Rectal smooth muscle tissue (tissue), 1 donor: ENCODE results near the gene GSN.

Experiments used
- H3K27ac ChIP-seq: one replicate; pipeline ENCODE4 v1.7.0; 2013; ENCODE audit warnings: low read depth, low read length, inconsistent platforms
- H3K27me3 ChIP-seq: one replicate; pipeline ENCODE4 v1.7.0; 2013; ENCODE audit warnings: low read length; ENCODE audit not compliant: control insufficient read depth, insufficient read depth
- H3K36me3 ChIP-seq: one replicate; pipeline ENCODE4 v1.7.0; 2013; ENCODE audit warnings: low read length; ENCODE audit not compliant: control insufficient read depth, insufficient read depth
- H3K4me1 ChIP-seq: one replicate; pipeline ENCODE4 v1.7.0; 2013; ENCODE audit warnings: low read length; ENCODE audit not compliant: control insufficient read depth, insufficient read depth
- H3K4me3 ChIP-seq: one replicate; pipeline ENCODE4 v1.7.0; 2013; ENCODE audit warnings: low read length
- H3K9ac ChIP-seq: one replicate; pipeline ENCODE4 v1.7.0; 2013; ENCODE audit warnings: low read length

GSN gene

GRCh38 chr9:121353241-121354061 is 85.5 kb downstream of the GSN start:
- H3K4me1 ChIP-seq = peaks cover 47% of the 10 kb centered on the region
- H3K27me3 ChIP-seq = no peaks in the 10 kb centered on the region
- no peak overlapping the region for H3K9ac ChIP-seq
- H3K4me3 ChIP-seq = no peak overlapping the region
- H3K27ac ChIP-seq = peak overlapping the region; percentile 25
- peaks cover 2% of the 10 kb centered on the region for H3K36me3 ChIP-seq

GRCh38 chr9:121354141-121354540 is 86.2 kb downstream of the GSN start:
- Histone ChIP-seq H3K27me3 (no peaks in the 10 kb centered on the region), H3K4me3 (no peak overlapping the region), H3K4me1 (peaks cover 49% of the 10 kb centered on the region), H3K36me3 (peaks cover 2% of the 10 kb centered on the region), H3K27ac (peak overlapping the region; percentile 25), H3K9ac (no peak overlapping the region)

GRCh38 chr9:121354762-121355161 is 86.8 kb downstream of the GSN start:
- H3K27ac ChIP-seq = peak overlapping the region; percentile 0
- no peak overlapping the region for H3K4me3 ChIP-seq
- peaks cover 2% of the 10 kb centered on the region for H3K36me3 ChIP-seq

GRCh38 chr9:121357011-121357410 is 89.0 kb downstream of the GSN start:
- Histone ChIP-seq H3K4me3 (no peak overlapping the region), H3K36me3 (peaks cover 2% of the 10 kb centered on the region), H3K27ac (no peak overlapping the region), H3K27me3 (no peaks in the 10 kb centered on the region), H3K9ac (no peak overlapping the region), H3K4me1 (peaks cover 32% of the 10 kb centered on the region)

More at GRCh38 chr9:121354762-121355161, 86.8 kb downstream of the GSN start:
- no peak overlapping the region for H3K9ac ChIP-seq
- H3K27me3 ChIP-seq = no peaks in the 10 kb centered on the region
- peaks cover 45% of the 10 kb centered on the region for H3K4me1 ChIP-seq

- Histone ChIP-seq H3K9ac (no peak overlapping the region), H3K4me3 (no peak overlapping the region), H3K36me3 (peaks cover 2% of the 10 kb centered on the region), H3K27ac (peak overlapping the region; percentile 11), H3K27me3 (no peaks in the 10 kb centered on the region), H3K4me1 (peaks cover 42% of the 10 kb centered on the region)
These were observed 90.8 kb downstream of the GSN start for GRCh38 chr9:121358751-121359150.

GRCh38 chr9:121359351-121360294 is 91.7 kb downstream of the GSN start:
- H3K27me3 ChIP-seq = no peaks in the 10 kb centered on the region
- peaks cover 50% of the 10 kb centered on the region for H3K4me1 ChIP-seq
- peaks cover 2% of the 10 kb centered on the region for H3K36me3 ChIP-seq
- peak overlapping the region; percentile 47 for H3K27ac ChIP-seq
- no peak overlapping the region for H3K9ac ChIP-seq
- no peak overlapping the region for H3K4me3 ChIP-seq

GRCh38 chr9:121360601-121361374 is 92.8 kb downstream of the GSN start:
- H3K4me1 ChIP-seq = peaks cover 56% of the 10 kb centered on the region
- H3K9ac ChIP-seq = no peak overlapping the region
- peak overlapping the region; percentile 79 for H3K27ac ChIP-seq
- no peaks in the 10 kb centered on the region for H3K27me3 ChIP-seq
- no peak overlapping the region for H3K4me3 ChIP-seq
- peaks cover 2% of the 10 kb centered on the region for H3K36me3 ChIP-seq

GRCh38 chr9:121362813-121363621 is 95.1 kb downstream of the GSN start:
- Histone ChIP-seq H3K27me3 (no peaks in the 10 kb centered on the region), H3K27ac (peak overlapping the region; percentile 90), H3K4me3 (no peak overlapping the region), H3K4me1 (peaks cover 64% of the 10 kb centered on the region), H3K9ac (no peak overlapping the region), H3K36me3 (no peaks in the 10 kb centered on the region)

- H3K9ac ChIP-seq = no peak overlapping the region
- no peak overlapping the region for H3K4me3 ChIP-seq
- peak overlapping the region; percentile 90 for H3K27ac ChIP-seq
- H3K27me3 ChIP-seq = no peaks in the 10 kb centered on the region
- H3K4me1 ChIP-seq = peaks cover 64% of the 10 kb centered on the region
- no peaks in the 10 kb centered on the region for H3K36me3 ChIP-seq
These were observed 95.6 kb downstream of the GSN start for GRCh38 chr9:121363622-121363961.

GRCh38 chr9:121364077-121364476 is 96.1 kb downstream of the GSN start:
- no peaks in the 10 kb centered on the region for H3K36me3 ChIP-seq
- H3K4me1 ChIP-seq = peaks cover 61% of the 10 kb centered on the region
- peak overlapping the region; percentile 90 for H3K27ac ChIP-seq
- no peaks in the 10 kb centered on the region for H3K27me3 ChIP-seq
- no peak overlapping the region for H3K4me3 ChIP-seq
- H3K9ac ChIP-seq = no peak overlapping the region

- H3K9ac ChIP-seq = no peak overlapping the region
- H3K4me1 ChIP-seq = peaks cover 59% of the 10 kb centered on the region
These were observed 96.9 kb downstream of the GSN start for GRCh38 chr9:121364886-121365285.

More at GRCh38 chr9:121364886-121365285, 96.9 kb downstream of the GSN start:
- Histone ChIP-seq H3K27ac (peak overlapping the region; percentile 90), H3K36me3 (no peaks in the 10 kb centered on the region), H3K27me3 (no peaks in the 10 kb centered on the region), H3K4me3 (no peak overlapping the region)
